Measurements from ENCODE around the gene ESYT1.
"Not testable (repeated sequence)": the region's sequence is repeated elsewhere in the genome, so short reads cannot be mapped to it uniquely, and the experiment has no call there.

Gene ESYT1

GRCh38 chr12:56156464-56157200 is 28.6 kb downstream of the ESYT1 start:
- DNase-seq = not testable (repeated sequence)

- peak; percentile 80 to 84 for DNase-seq
Observed at GRCh38 chr12:56157201-56158028, 29.3 kb downstream of the ESYT1 start.

GRCh38 chr12:56158029-56158925 is 30.2 kb downstream of the ESYT1 start, which contains the start of gene MYL6:
TSS of gene MYL6 (plus strand) at chr12:56158359. CDS start at chr12:56158402, 43 bp downstream.
- peak; percentile 99 for DNase-seq

- peak in 1 of 2 experiments; percentile 56 for DNase-seq
Observed at GRCh38 chr12:56158926-56159461, 30.9 kb downstream of the ESYT1 start.

- peak in 1 of 2 experiments; percentile 17 for DNase-seq
Observed at GRCh38 chr12:56159482-56160192, 31.6 kb downstream of the ESYT1 start.

- DNase-seq = peak in 1 of 2 experiments; percentile 17
Observed at GRCh38 chr12:56160193-56160763, 32.2 kb downstream of the ESYT1 start.

GRCh38 chr12:56160894-56161689 is 33.0 kb downstream of the ESYT1 start:
- no peak for DNase-seq

GRCh38 chr12:56161690-56162351 is 33.8 kb downstream of the ESYT1 start:
- DNase-seq = no peak

- DNase-seq = no peak
Observed at GRCh38 chr12:56162468-56163290, 34.6 kb downstream of the ESYT1 start.

- no peak for DNase-seq
Observed at GRCh38 chr12:56163533-56164344, 35.7 kb downstream of the ESYT1 start.

GRCh38 chr12:56164345-56164729 is 36.3 kb downstream of the ESYT1 start:
- no peak for DNase-seq

- DNase-seq = no peak
Observed at GRCh38 chr12:56165369-56165768, 37.3 kb downstream of the ESYT1 start.

GRCh38 chr12:56169229-56169759 is 41.2 kb downstream of the ESYT1 start:
- no peak for DNase-seq

- no peak for DNase-seq
Observed at GRCh38 chr12:56172839-56173238, 44.8 kb downstream of the ESYT1 start.

GRCh38 chr12:56178347-56178746 is 50.3 kb downstream of the ESYT1 start:
- DNase-seq = no peak

GRCh38 chr12:56186957-56187356 is 58.9 kb downstream of the ESYT1 start:
- DNase-seq = no peak

GRCh38 chr12:56188131-56188777 is 60.2 kb downstream of the ESYT1 start:
- no peak for DNase-seq

- DNase-seq = peak in 1 of 2 experiments; percentile 29
Observed at GRCh38 chr12:56188778-56189098, 60.7 kb downstream of the ESYT1 start.
